Kidney (tissue), 14 donors: ENCODE data around the gene OSTC. TPM values are rescaled to one million over a fixed set of nuclear protein-coding genes. Genes with fewer than 3 reads are reported as not detected.
"Not testable (repeated sequence)": the region's sequence is repeated elsewhere in the genome, so short reads cannot be mapped to it uniquely, and the experiment has no call there.

Source experiments
- DNase-seq, 5 donors: peaks; one replicate each; pipeline ENCODE4 v3.0.0-alpha.2; 2013 to 2020
- FAIRE-seq: peaks from 2 replicates; lab custom pipeline; 2012; peaks lifted over from hg19 to GRCh38; lab: Jason Lieb, UNC
- H3K27ac ChIP-seq, 2 donors: one replicate each; pipeline ENCODE4 v1.7.0; 2013; ENCODE audit warnings: low read depth in 2 of 2, low read length in 2 of 2, inconsistent platforms in 1 of 2
- H3K27me3 ChIP-seq: one replicate; pipeline ENCODE4 v1.7.1; 2013; ENCODE audit warnings: low read length, inconsistent platforms; ENCODE audit not compliant: control insufficient read depth, insufficient read depth
- H3K36me3 ChIP-seq, 3 donors: one replicate each; pipeline versions ENCODE4 v1.7.0 to v1.7.1; 2013; ENCODE audit warnings: low read length in 3 of 3, control low read depth in 1 of 3, inconsistent platforms in 1 of 3; ENCODE audit not compliant: insufficient read depth in 3 of 3, control insufficient read depth in 2 of 3
- H3K4me1 ChIP-seq, 3 donors: one replicate each; pipeline versions ENCODE4 v1.7.0 to v1.7.1; 2013; ENCODE audit warnings: low read length in 3 of 3, inconsistent platforms in 1 of 3, low read depth in 1 of 3; ENCODE audit not compliant: control insufficient read depth in 2 of 3, insufficient read depth in 2 of 3
- H3K4me3 ChIP-seq, 3 donors: one replicate each; pipeline versions ENCODE4 v1.7.0 to v1.8.1; 2013; ENCODE audit warnings: low read length in 3 of 3, control low read depth in 1 of 3, inconsistent platforms in 1 of 3
- H3K9ac ChIP-seq, 3 donors: one replicate each; pipeline versions ENCODE4 v1.7.0 to v1.7.1; 2013; ENCODE audit warnings: low read length in 3 of 3, control low read depth in 1 of 3, inconsistent platforms in 1 of 3
- H3K9me3 ChIP-seq, 3 donors: one replicate each; pipeline versions ENCODE4 v1.7.0 to v1.7.1; 2013; ENCODE audit warnings: low read length in 3 of 3, control low read depth in 1 of 3, inconsistent platforms in 1 of 3; ENCODE audit not compliant: control insufficient read depth in 2 of 3, insufficient read depth in 1 of 3
- intact Hi-C: fragments of 100-400 bp; cut with DNase I; formaldehyde crosslinking; loops from one replicate; pipeline ENCODE4 v1.11.1; 2022
- polyA plus RNA-seq: library from polyadenylated mRNA; stranded (reverse); fragments of 350-450 nt; fragmentation: Illumina TruSeq; extraction: RNeasy Lipid Tissue Mini Kit (QIAGEN cat#74804); gene quantifications from one replicate; pipeline ENCODE4 v1.2.3, GENCODE V29; 2014; ENCODE audit warnings: low read depth, low replicate concordance; ENCODE audit not compliant: insufficient read depth
- total RNA-seq: library from RNA; stranded (reverse); fragmentation: NEBNext Ultra II Directional; extraction: Animal tissue kit (Norgen Biotek cat#: 25700); gene quantifications from one replicate; pipeline ENCODE4 v1.2.1, GENCODE V29; 2021
- TF ChIP-seq, protein P1 (sequence below): IDR thresholded peaks from 3 replicates; pipeline ENCODE4 v1.5.1; 2012; ENCODE audit warnings: mild to moderate bottlenecking, moderate library complexity, borderline replicate concordance; ENCODE audit not compliant: insufficient read depth; ENCODE audit errors: extremely low read depth
- donor health status: control.
- donor health status: control.
- donor health status: control.
- donor health status: control.
- donor health status: control.
- donor health status: DM: yes; HTN: yes; CAD: no.
- donor health status: Normal renal cell carcinoma (clear cell type).

Gene OSTC
- total and polyA plus RNA-seq, 2 donors from 2014 or later = 71.2 to 111 TPM

DNA sequence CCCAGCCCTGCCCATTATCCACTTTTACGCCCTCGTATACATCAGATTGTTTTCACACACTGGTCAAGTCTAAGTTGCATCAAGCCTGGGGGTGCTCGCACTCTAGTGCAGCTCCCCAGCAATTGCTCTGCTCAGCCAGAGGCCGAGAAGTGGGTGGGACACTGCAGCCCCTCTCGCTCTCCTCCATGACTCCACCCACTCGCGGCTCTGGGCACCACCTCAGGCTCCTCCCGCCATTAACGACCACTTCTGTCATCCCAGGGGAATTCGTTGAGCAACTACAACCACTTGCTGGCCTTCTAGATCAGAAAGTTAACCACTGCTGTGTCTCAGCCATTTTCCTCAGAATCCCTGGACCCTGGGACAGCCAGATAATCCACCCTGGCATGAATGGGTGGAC is 58.8 kb downstream of the OSTC start:
- no peak for FAIRE-seq
- H3K36me3 ChIP-seq = no peaks in the 10 kb centered on the region
- H3K9me3 ChIP-seq = no peaks in the 10 kb centered on the region
- no peak overlapping the region for H3K4me3 ChIP-seq
- no peak overlapping the region for H3K9ac ChIP-seq
- no peak for DNase-seq
- no peak overlapping the region for H3K27ac ChIP-seq
- H3K27me3 ChIP-seq = no peaks in the 10 kb centered on the region
- TF ChIP-seq, protein P1, sequence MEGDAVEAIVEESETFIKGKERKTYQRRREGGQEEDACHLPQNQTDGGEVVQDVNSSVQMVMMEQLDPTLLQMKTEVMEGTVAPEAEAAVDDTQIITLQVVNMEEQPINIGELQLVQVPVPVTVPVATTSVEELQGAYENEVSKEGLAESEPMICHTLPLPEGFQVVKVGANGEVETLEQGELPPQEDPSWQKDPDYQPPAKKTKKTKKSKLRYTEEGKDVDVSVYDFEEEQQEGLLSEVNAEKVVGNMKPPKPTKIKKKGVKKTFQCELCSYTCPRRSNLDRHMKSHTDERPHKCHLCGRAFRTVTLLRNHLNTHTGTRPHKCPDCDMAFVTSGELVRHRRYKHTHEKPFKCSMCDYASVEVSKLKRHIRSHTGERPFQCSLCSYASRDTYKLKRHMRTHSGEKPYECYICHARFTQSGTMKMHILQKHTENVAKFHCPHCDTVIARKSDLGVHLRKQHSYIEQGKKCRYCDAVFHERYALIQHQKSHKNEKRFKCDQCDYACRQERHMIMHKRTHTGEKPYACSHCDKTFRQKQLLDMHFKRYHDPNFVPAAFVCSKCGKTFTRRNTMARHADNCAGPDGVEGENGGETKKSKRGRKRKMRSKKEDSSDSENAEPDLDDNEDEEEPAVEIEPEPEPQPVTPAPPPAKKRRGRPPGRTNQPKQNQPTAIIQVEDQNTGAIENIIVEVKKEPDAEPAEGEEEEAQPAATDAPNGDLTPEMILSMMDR = no peak
- intact Hi-C loops = no loop called here
- no peaks in the 10 kb centered on the region for H3K4me1 ChIP-seq

GRCh38 chr4:108709722-108710121 is 59.3 kb downstream of the OSTC start:
- Histone ChIP-seq H3K27ac (no peak overlapping the region), H3K36me3 (no peaks in the 10 kb centered on the region), H3K4me3 (no peak overlapping the region), H3K4me1 (no peaks in the 10 kb centered on the region), H3K9ac (no peak overlapping the region), H3K27me3 (no peaks in the 10 kb centered on the region), H3K9me3 (no peaks in the 10 kb centered on the region)
- TF ChIP-seq, protein P1 = no peak
- FAIRE-seq (no peak), DNase-seq (no peak)
- intact Hi-C loops = no loop called here

GRCh38 chr4:108710578-108710977 is 60.2 kb downstream of the OSTC start:
- FAIRE-seq, intact Hi-C loops, H3K4me3 ChIP-seq, H3K9ac ChIP-seq, H3K4me1 ChIP-seq, H3K27me3 ChIP-seq, H3K36me3 ChIP-seq, H3K27ac ChIP-seq, DNase-seq, H3K9me3 ChIP-seq: not testable (repeated sequence)

GRCh38 chr4:108714880-108715279 is 64.5 kb downstream of the OSTC start:
- no peaks in the 10 kb centered on the region for H3K27me3 ChIP-seq
- no peak overlapping the region for H3K27ac ChIP-seq
- intact Hi-C loops = no loop called here
- H3K4me3 ChIP-seq = no peak overlapping the region
- FAIRE-seq = no peak
- TF ChIP-seq, protein P1 = no peak
- DNase-seq = no peak
- no peaks in the 10 kb centered on the region for H3K9me3 ChIP-seq
- no peaks in the 10 kb centered on the region for H3K36me3 ChIP-seq
- no peak overlapping the region for H3K9ac ChIP-seq
- no peaks in the 10 kb centered on the region for H3K4me1 ChIP-seq
